Activated naive CD8-positive, alpha-beta T cell (primary cell): ENCODE results near the gene ATP11B.

ENCODE experiments used
- H3K27ac Mint-ChIP-seq: one replicate; pipeline ENCODE4 v1.8.0; 2021; ENCODE audit warnings: mixed read lengths
- H3K27me3 Mint-ChIP-seq: one replicate; pipeline ENCODE4 v1.8.0; 2021; ENCODE audit warnings: mixed read lengths
- H3K36me3 Mint-ChIP-seq: one replicate; pipeline ENCODE4 v1.8.0; 2021; ENCODE audit warnings: mixed read lengths
- H3K4me1 Mint-ChIP-seq: one replicate; pipeline ENCODE4 v1.8.0; 2021; ENCODE audit warnings: low read depth, mixed read lengths
- H3K4me3 Mint-ChIP-seq: one replicate; pipeline ENCODE4 v1.8.0; 2021; ENCODE audit warnings: mild to moderate bottlenecking, mixed read lengths
- H3K9me3 Mint-ChIP-seq: one replicate; pipeline ENCODE4 v1.8.0; 2021; ENCODE audit warnings: low read depth, mixed read lengths

Gene ATP11B

DNA sequence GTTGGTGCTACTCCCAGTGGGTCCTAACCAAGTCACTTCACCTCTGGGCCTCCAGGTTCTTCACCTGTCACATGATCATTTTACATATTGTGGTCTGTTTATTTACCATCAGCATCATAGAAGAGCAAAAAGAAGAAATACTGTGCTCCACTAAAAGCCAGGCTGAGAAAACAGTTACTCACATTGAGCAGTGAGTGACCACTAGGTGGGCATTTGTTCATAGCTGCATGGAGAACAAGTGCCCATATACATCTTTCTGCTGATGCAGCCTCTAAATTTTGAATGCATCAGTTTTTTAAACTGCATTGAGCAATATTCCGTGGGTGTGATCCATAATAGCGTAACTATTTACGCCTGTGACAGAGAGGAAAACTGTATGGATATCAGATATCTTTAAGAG, 110.9 kb downstream of the ATP11B start:
- no peaks in the 10 kb centered on the region for H3K9me3 Mint-ChIP-seq
- peak overlapping the region; percentile 8 for H3K27ac Mint-ChIP-seq

DNA sequence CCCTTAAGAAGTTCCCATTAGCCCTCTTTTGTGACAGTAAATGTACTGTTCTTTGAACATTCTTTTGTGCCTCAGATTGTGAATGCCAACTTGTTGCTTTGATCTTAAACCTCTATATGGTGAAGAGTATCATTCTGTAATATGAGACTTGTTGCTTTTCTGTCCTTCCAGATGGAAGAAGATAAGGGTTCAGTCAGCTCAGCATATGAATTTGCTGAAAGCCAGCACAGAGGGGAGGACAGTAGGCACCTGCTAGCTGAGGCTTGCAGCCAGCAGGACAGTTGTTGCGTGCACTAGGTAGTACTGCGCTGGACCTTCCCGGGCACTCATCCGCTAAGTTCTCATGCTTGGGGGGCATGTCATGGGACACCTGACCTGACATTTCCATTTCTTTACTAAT, 112.3 kb downstream of the ATP11B start:
- H3K4me1 Mint-ChIP-seq: peaks cover 12% of the 10 kb centered on the region
- H3K27ac Mint-ChIP-seq: peak overlapping the region; percentile 51
- no peaks in the 10 kb centered on the region for H3K9me3 Mint-ChIP-seq
- no peak overlapping the region for H3K4me3 Mint-ChIP-seq
- no peaks in the 10 kb centered on the region for H3K27me3 Mint-ChIP-seq
- no peaks in the 10 kb centered on the region for H3K36me3 Mint-ChIP-seq

More for the DNA sequence above, 110.9 kb downstream of the ATP11B start:
- Mint-ChIP-seq H3K4me3 (no peak overlapping the region), H3K36me3 (no peaks in the 10 kb centered on the region), H3K4me1 (peaks cover 2% of the 10 kb centered on the region), H3K27me3 (no peaks in the 10 kb centered on the region)

DNA sequence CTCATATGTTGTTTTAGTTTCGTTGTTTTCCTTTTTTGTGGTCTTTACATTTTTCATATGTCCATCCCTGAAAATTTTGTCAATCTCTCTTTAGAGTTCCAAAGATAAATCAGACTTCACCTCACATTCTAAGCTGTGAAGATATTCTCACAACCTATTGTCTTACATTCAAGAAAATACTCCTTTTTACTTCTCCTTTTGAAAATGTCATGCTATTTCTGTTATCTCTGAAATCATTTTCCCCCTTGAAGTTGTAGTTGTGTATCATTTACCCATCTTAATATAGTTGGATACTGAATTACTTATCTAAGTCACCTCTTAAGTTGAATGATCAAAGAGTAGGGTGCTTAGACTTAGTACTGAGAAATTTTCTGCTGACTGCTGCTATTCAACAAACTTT, 112.7 kb downstream of the ATP11B start:
- H3K27ac Mint-ChIP-seq: no peak overlapping the region

DNA sequence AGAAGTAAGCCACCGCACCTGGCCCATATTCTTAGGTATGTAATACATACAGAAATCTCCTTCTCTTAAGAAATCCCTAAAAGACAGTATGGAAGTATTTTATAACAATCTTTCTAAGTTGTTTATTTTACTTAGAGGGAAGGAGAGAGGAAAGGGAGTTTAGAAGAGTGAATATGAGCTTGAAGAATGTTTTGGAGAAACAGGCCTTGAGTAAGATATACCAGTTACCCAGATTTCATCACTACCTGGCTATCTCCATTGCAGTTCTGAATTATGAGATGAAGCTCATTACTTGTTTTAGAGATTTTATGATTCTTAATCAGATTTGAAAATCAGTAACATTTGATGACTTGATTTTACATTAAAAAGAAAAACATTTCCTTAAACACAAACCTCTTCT, 115.2 kb downstream of the ATP11B start:
- no peaks in the 10 kb centered on the region for H3K27me3 Mint-ChIP-seq

More for the DNA sequence above, 112.7 kb downstream of the ATP11B start:
- peaks cover 16% of the 10 kb centered on the region for H3K4me1 Mint-ChIP-seq
- H3K9me3 Mint-ChIP-seq: no peaks in the 10 kb centered on the region
- H3K36me3 Mint-ChIP-seq: no peaks in the 10 kb centered on the region
- H3K4me3 Mint-ChIP-seq: no peak overlapping the region
- no peaks in the 10 kb centered on the region for H3K27me3 Mint-ChIP-seq

DNA sequence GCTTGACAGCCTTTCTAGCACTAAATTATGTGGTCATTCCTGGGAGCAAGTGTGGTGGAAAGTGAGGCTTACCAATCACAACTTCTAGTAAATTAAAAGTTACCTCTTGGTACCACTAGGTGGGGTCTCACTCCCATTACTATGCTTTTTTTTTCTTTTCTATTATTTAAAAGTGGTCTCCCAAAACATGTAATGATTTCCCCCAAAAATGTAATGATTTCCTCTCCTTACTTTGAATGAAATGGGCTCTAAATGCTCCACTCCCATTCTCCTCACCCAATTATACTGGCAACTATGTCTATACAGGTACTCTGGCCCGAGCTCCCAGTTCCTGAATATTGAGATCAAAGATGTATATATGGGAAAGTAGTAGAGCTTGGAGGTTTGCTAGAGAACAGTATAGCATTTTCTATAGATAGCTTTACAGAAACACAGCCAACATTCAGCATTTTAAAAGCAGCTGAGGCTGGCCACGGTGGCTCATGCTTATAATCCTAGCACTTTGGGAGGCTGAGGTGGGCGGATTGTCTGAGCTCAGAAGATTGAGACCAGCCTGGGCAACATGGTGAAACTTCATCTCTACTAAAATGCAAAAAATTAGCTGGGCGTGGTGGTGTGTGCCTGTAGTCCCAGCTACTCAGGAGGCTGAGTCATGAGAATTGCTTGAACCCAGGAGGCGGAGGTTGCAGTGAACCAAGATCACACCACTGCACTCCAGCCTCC, 116.2 kb downstream of the ATP11B start:
- Mint-ChIP-seq H3K9me3 (no peaks in the 10 kb centered on the region), H3K36me3 (no peaks in the 10 kb centered on the region), H3K4me1 (peaks cover 47% of the 10 kb centered on the region), H3K4me3 (no peak overlapping the region), H3K27ac (peak overlapping the region; percentile 46), H3K27me3 (no peaks in the 10 kb centered on the region)

More for the DNA sequence above, 115.2 kb downstream of the ATP11B start:
- H3K27ac Mint-ChIP-seq: no peak overlapping the region
- peaks cover 38% of the 10 kb centered on the region for H3K4me1 Mint-ChIP-seq
- H3K4me3 Mint-ChIP-seq: no peak overlapping the region
- no peaks in the 10 kb centered on the region for H3K9me3 Mint-ChIP-seq
- H3K36me3 Mint-ChIP-seq: no peaks in the 10 kb centered on the region

DNA sequence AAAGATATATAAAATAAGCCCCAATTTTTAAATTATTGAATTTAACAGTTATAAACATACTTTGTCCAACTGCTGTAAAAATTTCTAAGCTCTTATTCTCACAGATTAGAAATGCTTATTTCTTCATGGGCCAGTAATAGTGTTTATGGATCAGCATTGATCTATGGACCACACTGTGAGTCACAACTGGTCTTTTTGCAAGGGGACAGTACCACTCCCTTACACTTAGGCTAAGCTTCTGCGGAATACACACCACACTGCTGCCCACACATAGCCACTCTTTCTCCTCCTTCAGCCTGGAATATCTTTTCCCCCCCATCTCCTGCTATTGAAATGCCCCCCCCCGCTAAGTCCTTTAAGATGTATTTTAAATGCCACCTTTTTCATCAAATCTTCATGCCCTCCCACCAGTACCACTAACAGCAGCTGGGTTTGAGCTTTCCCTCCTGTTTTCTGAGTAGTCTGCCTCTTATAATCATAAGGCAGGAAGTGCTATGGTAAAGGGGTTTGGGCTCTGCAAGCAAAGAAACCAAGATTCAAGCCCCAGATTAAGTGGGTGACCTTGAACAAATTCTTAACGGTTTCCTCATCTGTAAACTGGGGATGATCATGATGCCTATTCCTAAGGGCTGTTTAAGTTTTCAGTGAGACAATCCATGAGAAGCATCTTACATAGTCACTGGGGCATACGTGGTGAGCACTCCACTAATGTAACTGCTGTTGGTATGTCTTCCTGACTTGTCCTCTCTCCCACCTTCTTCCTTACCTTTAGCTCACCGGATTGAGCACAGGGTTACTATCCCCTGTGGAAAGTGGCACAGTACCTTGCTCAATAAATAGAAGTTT, 117.9 kb downstream of the ATP11B start:
- Mint-ChIP-seq H3K36me3 (peaks cover 2% of the 10 kb centered on the region), H3K4me1 (peaks cover 64% of the 10 kb centered on the region), H3K9me3 (no peaks in the 10 kb centered on the region), H3K4me3 (no peak overlapping the region), H3K27ac (peak overlapping the region; percentile 61), H3K27me3 (no peaks in the 10 kb centered on the region)

DNA sequence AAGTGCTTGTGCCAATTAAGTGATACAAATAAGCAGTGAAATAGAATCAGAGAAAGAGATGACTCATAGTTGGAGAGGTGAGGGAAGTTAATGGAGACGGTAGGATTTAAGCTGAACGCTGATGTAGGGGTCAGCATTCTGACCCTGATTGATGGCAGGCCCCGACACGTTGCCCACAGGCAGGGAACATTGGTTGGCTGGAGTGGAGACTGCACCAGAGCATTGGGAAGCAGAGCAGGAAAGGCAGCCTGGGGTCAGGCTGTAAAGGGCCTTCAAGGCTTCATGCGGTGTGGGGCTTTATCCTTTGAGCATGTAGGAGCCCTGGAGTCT, 118.4 kb downstream of the ATP11B start:
- H3K36me3 Mint-ChIP-seq: peaks cover 2% of the 10 kb centered on the region
- peak overlapping the region; percentile 61 for H3K27ac Mint-ChIP-seq
- H3K9me3 Mint-ChIP-seq: no peaks in the 10 kb centered on the region
- no peak overlapping the region for H3K4me3 Mint-ChIP-seq
- H3K4me1 Mint-ChIP-seq: peaks cover 64% of the 10 kb centered on the region
- H3K27me3 Mint-ChIP-seq: no peaks in the 10 kb centered on the region

DNA sequence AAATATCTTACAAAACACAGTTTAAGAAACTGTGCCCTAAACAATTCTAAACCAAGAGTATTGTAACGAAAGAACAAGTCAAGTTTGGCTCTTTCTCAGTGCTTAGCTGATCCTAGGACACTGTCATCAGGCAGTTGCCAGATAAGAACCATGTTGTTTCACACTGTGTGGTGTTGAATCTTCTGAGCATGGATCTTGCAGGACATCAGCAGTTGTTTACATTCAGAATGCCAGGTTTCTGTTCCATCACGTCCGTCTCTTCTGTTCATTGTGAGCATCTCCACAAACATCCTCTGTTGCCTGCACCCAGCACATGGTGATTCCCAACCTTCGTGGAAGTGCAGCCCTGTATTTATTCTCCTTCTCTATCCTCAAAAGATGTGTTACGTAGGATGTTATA, 119.2 kb downstream of the ATP11B start:
- Mint-ChIP-seq H3K36me3 (peaks cover 2% of the 10 kb centered on the region), H3K4me3 (no peak overlapping the region), H3K27ac (peak overlapping the region; percentile 61), H3K27me3 (no peaks in the 10 kb centered on the region), H3K9me3 (no peaks in the 10 kb centered on the region), H3K4me1 (peaks cover 64% of the 10 kb centered on the region)

DNA sequence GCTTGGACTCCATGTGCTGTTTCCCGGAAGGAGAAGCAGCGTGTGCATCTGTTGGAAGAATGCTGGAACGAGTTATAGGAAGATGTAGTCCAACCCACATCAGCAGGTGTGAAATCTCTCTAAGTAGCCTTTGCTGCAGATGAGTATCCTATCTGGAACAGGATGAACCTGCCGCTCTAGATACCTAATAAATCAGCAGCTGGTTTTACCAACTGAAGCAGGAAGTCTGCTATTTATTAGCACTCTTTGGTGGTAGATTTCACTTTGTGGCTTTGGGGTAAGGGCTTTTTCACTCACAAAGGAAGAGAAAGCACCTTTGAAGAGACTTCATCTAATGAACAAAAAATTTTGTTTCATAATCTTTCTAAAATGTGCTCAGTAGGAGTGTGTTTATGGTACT, 120.6 kb downstream of the ATP11B start:
- no peaks in the 10 kb centered on the region for H3K27me3 Mint-ChIP-seq
- H3K27ac Mint-ChIP-seq: peak overlapping the region; percentile 93
- H3K4me1 Mint-ChIP-seq: peaks cover 64% of the 10 kb centered on the region
- H3K9me3 Mint-ChIP-seq: no peaks in the 10 kb centered on the region
- peaks cover 2% of the 10 kb centered on the region for H3K36me3 Mint-ChIP-seq
- peak overlapping the region; percentile 61 for H3K4me3 Mint-ChIP-seq

DNA sequence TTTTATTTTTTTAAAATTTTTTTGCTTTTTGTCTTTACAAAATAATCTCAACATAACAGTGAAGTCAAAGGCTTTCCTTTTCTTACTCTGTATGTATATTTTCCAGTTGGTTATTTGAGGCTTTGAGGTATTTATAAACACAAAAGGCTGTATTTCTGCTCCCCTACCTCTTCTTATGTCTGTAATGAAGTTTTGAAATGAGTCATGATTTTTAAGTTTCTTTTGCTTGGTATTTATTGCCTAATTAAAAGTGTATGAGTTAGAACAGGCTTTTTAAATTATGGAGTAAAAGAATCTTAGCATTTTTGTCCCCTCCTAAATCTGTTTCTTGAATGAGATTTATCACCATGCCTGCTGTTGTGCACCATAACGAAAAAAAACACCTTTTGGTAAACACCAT, 121.0 kb downstream of the ATP11B start:
- no peaks in the 10 kb centered on the region for H3K9me3 Mint-ChIP-seq
- peak overlapping the region; percentile 40 for H3K4me3 Mint-ChIP-seq
- H3K27ac Mint-ChIP-seq: peak overlapping the region; percentile 93
- H3K4me1 Mint-ChIP-seq: peaks cover 61% of the 10 kb centered on the region
- peaks cover 2% of the 10 kb centered on the region for H3K36me3 Mint-ChIP-seq
- H3K27me3 Mint-ChIP-seq: no peaks in the 10 kb centered on the region

DNA sequence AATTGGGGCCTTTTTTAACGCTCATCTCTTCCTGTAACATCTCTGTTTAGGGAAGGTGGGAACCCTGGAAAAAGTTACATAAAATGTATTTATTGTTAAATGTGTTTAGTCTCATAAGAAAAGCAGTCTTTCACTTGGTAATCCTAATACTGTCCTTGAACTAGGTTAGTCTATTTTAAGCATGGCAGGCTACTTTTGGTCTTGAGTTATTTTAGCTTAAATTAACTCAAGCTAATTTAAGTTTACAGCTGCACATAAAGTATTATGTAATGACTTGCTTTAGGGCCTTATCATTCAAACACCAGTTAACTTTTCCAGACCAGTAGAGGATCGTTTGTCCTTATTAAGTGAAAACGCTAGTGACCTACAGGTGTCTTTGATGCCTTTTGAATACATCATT, 123.8 kb downstream of the ATP11B start:
- Mint-ChIP-seq H3K4me3 (no peak overlapping the region), H3K27ac (no peak overlapping the region), H3K36me3 (peaks cover 4% of the 10 kb centered on the region), H3K9me3 (no peaks in the 10 kb centered on the region), H3K27me3 (no peaks in the 10 kb centered on the region), H3K4me1 (peaks cover 38% of the 10 kb centered on the region)

DNA sequence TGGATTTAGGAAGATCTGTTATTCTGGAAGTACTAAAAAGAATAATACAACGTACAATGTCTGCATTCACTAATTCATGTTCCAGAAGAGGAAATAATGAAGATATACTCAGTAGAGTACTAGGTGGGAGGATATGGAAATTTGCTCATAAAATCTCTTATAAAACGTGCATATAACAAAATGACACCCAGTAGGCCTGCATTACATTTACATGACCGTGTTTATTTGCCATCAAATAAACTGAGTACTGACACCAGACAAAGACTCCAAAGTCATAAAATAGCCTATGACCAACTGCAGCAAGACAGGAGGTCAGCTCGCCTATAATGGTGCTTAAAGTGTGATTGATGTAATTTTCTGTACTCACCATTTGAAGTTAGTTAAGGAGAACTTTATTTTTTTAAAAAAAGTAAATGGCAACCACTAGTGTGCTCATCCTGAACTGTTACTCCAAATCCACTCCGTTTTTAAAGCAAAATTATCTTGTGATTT, 126.6 kb downstream of the ATP11B start:
- H3K27me3 Mint-ChIP-seq: no peaks in the 10 kb centered on the region
- peaks cover 13% of the 10 kb centered on the region for H3K4me1 Mint-ChIP-seq
- peaks cover 3% of the 10 kb centered on the region for H3K9me3 Mint-ChIP-seq
- no peak overlapping the region for H3K27ac Mint-ChIP-seq
- no peak overlapping the region for H3K4me3 Mint-ChIP-seq
- peaks cover 14% of the 10 kb centered on the region for H3K36me3 Mint-ChIP-seq

DNA sequence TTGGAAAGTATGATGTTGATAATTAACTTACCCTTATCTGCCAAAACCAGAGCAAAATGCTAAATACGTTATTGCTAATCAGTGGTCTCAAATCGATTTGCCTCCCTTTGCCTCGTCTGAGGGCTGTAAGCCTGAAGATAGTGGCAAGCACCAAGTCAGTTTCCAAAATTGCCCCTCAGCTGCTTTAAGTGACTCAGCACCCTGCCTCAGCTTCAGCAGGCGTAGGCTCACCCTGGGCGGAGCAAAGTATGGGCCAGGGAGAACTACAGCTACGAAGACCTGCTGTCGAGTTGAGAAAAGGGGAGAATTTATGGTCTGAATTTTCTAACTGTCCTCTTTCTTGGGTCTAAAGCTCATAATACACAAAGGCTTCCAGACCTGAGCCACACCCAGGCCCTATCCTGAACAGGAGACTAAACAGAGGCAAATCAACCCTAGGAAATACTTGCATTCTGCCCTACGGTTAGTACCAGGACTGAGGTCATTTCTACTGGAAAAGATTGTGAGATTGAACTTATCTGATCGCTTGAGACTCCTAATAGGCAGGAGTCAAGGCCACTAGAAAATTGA, 127.3 kb downstream of the ATP11B start:
- Mint-ChIP-seq H3K27me3 (no peaks in the 10 kb centered on the region), H3K36me3 (peaks cover 16% of the 10 kb centered on the region), H3K4me3 (no peak overlapping the region), H3K9me3 (peaks cover 3% of the 10 kb centered on the region), H3K27ac (no peak overlapping the region), H3K4me1 (peaks cover 6% of the 10 kb centered on the region)

DNA sequence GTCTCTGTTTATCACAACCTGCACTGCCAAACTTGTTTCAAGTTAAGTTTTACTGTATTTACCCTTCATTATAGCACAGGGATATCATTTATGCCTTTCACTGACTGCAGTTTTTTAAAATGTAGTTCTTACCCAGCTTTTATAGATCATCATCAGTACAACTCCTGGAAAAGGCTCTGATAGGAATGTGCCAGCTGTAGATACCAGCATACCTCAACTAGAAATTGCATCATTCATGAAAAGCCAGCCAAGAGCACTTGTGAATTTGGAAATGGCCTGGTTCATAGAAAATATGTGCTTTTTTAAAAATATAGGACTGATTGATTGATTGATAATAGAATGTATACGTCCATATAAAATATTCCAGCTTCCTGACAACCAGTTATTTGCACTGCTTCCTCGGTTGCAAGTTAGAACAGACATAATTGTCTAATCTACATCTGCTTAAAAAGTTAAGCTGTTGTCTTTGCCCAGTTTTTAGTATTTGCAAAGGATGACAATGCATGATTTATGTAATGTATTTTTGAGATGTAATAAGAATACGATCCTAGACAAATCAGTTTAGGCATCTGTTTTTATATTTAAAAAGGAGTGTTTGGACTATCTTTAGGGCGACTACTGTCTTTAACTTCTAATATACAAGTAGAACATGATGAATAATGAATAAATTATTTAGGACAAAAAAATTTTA, 128.5 kb downstream of the ATP11B start:
- Mint-ChIP-seq H3K27ac (no peak overlapping the region), H3K4me1 (no peaks in the 10 kb centered on the region), H3K4me3 (no peak overlapping the region), H3K36me3 (peaks cover 22% of the 10 kb centered on the region), H3K9me3 (peaks cover 3% of the 10 kb centered on the region), H3K27me3 (no peaks in the 10 kb centered on the region)
